GM13976 (cell line): Measurements from ENCODE around the gene FOLR2.

Experiments
- DNase-seq: peaks from one replicate; pipeline ENCODE4 v3.0.0; 2012; ENCODE audit warnings: low spot score
- in situ Hi-C: fragments of 300-500 bp; cut with MboI; formaldehyde crosslinking; loops from one replicate; pipeline ENCODE4 v1.12.0; 2022; ENCODE audit warnings: low sequenced_read_pairs, mixed read lengths, inconsistent platforms; ENCODE audit not compliant: unreplicated experiment
- TF ChIP-seq, protein P1 (sequence below): IDR thresholded peaks from 2 replicates; pipeline ENCODE4 v1.5.1; 2012; ENCODE audit warnings: borderline replicate concordance, mild to moderate bottlenecking; ENCODE audit not compliant: insufficient read depth; ENCODE audit errors: extremely low read depth, missing control alignments, control extremely low read depth

Gene FOLR2

DNA sequence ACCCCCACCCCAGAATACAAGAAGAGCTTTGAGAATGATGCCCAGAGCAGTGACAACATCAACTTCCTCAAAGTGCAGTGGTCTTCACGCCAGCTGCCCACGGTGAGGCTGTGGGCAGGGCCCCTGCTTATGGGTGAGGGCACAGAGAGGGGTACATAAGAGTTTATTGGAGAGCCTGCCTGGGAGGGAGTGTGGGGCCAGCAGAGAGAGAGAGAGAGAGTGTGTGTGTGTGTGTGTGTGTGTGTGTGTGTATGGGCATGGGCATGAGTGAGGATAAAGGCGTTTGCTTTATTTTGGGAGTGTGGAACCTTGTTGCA, 17.9 kb downstream of the FOLR2 start:
- no peak for DNase-seq
- TF ChIP-seq, protein P1, sequence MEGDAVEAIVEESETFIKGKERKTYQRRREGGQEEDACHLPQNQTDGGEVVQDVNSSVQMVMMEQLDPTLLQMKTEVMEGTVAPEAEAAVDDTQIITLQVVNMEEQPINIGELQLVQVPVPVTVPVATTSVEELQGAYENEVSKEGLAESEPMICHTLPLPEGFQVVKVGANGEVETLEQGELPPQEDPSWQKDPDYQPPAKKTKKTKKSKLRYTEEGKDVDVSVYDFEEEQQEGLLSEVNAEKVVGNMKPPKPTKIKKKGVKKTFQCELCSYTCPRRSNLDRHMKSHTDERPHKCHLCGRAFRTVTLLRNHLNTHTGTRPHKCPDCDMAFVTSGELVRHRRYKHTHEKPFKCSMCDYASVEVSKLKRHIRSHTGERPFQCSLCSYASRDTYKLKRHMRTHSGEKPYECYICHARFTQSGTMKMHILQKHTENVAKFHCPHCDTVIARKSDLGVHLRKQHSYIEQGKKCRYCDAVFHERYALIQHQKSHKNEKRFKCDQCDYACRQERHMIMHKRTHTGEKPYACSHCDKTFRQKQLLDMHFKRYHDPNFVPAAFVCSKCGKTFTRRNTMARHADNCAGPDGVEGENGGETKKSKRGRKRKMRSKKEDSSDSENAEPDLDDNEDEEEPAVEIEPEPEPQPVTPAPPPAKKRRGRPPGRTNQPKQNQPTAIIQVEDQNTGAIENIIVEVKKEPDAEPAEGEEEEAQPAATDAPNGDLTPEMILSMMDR = no peak
- in situ Hi-C loops = no loop called here

DNA sequence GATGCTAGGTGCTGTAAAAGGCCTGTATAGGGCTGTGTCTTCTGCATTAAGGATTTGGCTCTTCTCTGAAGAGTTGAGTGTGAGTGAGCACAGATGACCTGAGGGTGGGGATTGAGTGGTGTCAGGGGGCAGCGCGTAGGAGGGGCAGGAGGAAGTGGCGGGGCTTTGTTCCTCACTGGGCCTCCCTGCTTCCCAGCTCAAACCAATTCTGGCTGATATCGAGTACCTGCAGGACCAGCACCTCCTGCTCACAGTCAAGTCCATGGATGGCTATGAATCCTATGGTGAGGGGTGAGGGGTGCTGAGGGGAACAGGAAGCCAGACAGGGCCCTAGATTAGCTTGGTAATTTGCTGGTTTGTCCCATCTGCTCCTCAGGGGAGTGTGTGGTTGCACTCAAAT, 18.3 kb downstream of the FOLR2 start:
- DNase-seq = no peak
- TF ChIP-seq, protein P1 = no peak
- in situ Hi-C loops = no loop called here

DNA sequence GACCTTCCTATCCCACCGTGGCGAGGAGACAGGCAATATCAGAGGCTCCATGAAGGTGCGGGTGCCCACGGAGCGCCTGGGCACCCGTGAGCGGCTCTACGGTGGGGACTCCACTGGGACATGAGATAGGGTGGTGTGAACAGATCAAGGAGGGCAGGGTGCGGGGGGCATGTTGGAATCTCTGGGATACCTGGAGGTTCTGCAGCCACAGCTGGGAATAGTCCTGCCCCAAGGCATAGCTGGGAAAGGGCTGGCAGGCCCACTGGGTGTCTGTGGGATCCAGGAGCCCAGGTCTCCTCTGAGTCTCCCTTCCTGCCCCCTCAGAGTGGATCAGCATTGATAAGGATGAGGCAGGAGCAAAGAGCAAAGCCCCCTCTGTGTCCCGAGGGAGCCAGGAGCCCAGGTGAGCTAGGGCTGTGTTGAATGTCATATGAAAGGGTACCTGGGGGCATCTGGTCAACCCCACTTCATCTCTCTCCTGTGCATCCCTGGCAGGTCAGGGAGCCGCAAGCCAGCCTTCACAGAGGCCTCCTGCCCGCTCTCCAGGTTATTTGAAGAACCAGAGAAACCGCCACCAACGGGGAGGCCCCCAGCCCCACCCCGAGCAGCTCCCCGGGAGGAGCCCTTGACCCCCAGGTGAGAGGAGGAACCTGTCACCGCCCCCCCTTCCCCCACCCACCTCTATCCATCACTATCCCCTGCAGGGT, 18.9 kb downstream of the FOLR2 start:
- in situ Hi-C loops = no loop called here
- no peak for DNase-seq
- TF ChIP-seq, protein P1 = no peak

DNA sequence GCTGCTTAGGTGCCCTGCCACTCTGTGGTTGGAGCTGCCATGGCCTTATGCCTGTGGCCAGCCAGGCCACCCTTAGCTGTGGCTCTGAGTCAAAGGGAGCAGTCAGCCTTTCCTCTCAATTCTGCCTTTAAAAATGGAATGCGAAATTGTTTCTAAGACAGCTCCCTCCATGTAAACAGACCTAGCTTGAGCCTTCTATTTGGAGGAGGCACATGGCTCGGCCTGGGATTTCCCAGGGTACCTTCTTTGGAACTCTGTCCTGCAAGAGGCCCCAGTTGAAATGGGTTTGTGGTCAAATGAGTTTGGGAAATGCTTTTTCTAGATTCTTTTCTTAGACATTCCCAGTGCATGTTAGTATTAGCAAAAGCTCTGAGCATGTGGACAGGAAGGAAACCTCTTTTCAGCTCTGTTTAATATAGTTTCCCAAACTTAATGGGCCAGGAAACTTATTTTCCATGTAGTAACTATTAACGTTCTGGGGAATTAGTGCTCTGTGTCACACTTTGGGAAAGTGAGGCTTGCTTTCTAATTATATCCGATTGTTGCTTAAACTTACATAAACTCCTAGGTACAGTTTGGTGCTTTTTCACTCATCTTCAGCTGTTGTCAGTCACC, 19.6 kb downstream of the FOLR2 start:
- TF ChIP-seq, protein P1 = no peak
- DNase-seq = no peak
- in situ Hi-C loops = no loop called here

DNA sequence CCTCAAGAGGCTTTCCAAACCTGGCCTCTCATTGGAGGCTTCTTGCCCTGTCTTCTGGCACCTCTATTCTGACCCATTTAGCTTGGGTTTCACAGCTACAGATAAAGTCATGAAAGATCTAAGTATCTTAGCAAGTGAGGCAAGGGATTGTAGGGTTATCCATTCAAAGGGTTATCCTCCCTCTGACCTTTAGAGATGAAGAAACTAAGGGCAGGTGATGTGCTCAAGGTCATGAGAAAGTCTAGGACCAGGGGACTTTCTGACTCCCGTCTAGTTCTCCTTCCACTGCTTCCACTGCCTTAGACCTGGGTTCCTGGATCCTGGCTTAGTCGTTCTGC, 20.1 kb downstream of the FOLR2 start:
- in situ Hi-C loops = no loop called here
- TF ChIP-seq, protein P1 = no peak
- no peak for DNase-seq

DNA sequence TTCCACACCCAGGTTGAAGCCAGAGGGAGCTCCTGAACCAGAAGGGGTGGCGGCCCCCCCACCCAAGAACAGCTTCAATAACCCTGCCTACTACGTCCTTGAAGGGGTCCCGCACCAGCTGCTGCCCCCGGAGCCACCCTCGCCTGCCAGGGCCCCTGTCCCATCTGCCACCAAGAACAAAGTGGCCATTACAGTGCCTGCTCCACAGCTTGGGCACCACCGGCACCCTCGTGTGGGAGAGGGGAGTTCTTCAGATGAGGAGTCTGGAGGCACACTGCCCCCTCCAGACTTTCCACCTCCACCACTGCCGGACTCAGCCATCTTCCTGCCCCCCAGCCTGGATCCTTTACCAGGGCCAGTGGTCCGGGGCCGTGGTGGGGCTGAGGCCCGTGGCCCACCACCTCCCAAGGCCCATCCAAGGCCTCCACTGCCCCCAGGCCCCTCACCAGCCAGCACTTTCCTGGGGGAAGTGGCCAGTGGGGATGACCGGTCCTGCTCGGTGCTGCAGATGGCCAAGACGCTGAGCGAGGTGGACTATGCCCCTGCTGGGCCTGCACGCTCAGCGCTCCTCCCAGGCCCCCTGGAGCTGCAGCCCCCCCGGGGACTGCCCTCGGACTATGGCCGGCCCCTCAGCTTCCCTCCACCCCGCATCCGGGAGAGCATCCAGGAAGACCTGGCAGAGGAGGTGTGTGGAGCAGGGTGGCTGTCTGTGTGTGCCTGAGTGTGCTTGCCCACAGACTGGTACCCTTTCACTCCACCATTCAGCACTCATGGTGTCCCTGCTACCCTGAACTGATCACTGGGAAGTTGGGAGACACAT, 20.7 kb downstream of the FOLR2 start:
- in situ Hi-C loops = no loop called here
- DNase-seq = peak; percentile 36
- TF ChIP-seq, protein P1 = no peak
